Upper lobe of left lung (tissue), 4 donors: ENCODE measurements around the gene BPIFB3.

Source experiments
- POLR2A ChIP-seq, 4 donors: fragments of 450-650 bp; IDR thresholded peaks; one replicate each; pipeline ENCODE4 v1.5.1; 2016 to 2017; ENCODE audit warnings: antibody characterized with exemption in 4 of 4, mild to moderate bottlenecking in 2 of 4
- TF ChIP-seq, protein P1 (sequence below), 6 experiments: fragments of 450-650 bp in 4 of 6; fragments of 200-600 bp in 2 of 6; sonication (generic) in 2 of 6; IDR thresholded peaks; one replicate each; pipeline ENCODE4 v1.5.1; 2016 to 2019; ENCODE audit warnings: antibody characterized with exemption in 6 of 6

DNA sequence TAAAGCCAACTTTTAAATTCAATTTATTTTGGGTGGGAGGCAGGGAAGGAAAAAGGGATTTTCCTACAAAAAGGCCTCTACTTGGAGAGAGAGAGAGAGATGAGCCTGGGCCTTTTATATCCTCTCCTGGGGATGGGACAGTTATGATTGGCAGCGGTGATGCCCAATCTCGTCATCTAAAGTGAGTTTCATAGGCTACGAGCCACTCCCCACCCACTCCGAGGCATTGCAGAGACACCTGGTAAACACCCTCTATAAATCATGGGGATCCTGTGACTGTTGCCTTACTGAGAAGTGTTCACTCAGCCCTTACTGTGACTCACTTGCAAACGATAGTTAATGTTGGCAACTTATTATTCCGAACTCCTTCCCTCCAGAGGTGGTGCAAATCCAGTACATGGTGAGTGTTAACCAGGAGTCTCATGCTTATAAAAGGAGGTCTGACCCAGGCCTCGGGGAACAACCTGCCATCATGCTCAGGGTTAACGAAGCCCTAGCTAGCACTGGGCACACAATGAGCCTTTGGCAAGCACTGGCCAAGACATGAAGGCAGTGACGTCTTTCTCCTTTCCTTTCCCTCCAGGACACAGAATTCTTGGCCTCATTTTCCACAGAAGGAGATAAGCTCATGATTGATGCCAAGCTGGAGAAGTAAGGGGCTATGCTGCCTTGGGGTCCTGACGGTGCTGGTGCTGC lies 46.3 kb downstream of the BPIFB3 start:
- TF ChIP-seq, protein P1, sequence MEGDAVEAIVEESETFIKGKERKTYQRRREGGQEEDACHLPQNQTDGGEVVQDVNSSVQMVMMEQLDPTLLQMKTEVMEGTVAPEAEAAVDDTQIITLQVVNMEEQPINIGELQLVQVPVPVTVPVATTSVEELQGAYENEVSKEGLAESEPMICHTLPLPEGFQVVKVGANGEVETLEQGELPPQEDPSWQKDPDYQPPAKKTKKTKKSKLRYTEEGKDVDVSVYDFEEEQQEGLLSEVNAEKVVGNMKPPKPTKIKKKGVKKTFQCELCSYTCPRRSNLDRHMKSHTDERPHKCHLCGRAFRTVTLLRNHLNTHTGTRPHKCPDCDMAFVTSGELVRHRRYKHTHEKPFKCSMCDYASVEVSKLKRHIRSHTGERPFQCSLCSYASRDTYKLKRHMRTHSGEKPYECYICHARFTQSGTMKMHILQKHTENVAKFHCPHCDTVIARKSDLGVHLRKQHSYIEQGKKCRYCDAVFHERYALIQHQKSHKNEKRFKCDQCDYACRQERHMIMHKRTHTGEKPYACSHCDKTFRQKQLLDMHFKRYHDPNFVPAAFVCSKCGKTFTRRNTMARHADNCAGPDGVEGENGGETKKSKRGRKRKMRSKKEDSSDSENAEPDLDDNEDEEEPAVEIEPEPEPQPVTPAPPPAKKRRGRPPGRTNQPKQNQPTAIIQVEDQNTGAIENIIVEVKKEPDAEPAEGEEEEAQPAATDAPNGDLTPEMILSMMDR (IDR thresholded peaks at IDR 0.05), result no peak
- no peak for TF ChIP-seq POLR2A (IDR thresholded peaks at IDR 0.05)
